ENCODE data around the gene SHANK1. TPM values are rescaled to one million over a fixed set of nuclear protein-coding genes. Genes with fewer than 3 reads are reported as not detected.

SHANK1 gene
- total and polyA plus RNA-seq, 4 donors, result 0.06 to 0.28 (median 0.17) TPM; not detected in 1

DNA sequence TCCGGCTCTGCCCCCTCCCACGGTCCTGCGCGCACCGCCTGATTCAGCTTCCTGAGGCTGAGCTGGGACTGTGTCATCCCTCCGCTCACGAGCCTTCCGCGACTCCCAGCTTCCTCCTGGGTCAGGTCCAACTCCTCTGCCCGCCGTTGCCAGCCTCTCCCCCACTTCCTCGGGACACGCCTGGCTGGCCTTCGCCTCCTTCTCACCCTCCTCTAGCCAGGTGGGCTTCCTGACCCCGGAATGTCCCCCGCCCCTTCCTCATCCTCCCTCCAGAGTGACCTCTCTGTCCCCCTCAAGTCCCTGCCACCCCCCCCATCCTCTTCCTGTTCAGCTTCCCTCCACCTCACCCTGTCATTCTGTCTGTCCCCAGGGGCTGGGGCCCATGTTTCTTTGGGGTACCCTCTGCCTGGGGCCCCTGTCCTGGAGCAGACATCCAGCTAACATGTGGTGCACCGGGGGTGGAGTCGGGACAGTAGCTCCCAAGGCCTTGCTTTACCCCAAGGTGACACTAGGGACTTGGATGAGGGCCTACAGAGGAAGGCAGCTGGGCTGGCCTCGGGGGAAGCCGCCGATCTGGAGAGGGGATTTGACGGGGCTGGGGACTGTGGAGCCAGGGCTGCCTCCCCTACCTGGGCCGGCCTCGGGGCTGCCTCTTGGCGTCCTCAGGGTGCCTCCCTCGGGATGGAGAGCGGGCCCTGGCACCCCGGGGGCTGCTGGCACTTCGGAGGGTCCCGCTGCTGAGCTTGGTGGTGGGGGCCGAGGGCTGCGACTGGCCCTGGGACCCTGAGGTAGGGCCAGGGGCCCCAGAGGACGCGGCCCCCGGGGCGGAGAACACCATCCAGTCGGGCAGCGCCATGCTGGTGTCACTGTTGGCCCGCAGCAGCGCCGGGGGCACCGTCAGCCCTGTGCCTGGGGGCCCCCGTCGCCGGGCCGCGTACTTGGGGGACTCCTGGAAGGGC lies 16.5 kb downstream of the SHANK1 start:
- DNase-seq (ENCODE audit: low spot score), result no peak
- H3K9me3 ChIP-seq (ENCODE audit: control insufficient read depth in 4 of 4, low read length in 3 of 4), result no peaks in the 10 kb centered on the region
- H3K4me3 ChIP-seq (ENCODE audit: low read depth in 1 of 3, low read length in 3 of 3), result no peak overlapping the region
- 62% methylated on average over 47 of the region's 47 CpGs for WGBS
- no peak overlapping the region for H3K27ac ChIP-seq (ENCODE audit: low read depth in 1 of 2, low read length in 2 of 2)
- TF ChIP-seq RAD21 (IDR thresholded peaks at IDR 0.05) (no peak), FOXA2 (IDR thresholded peaks at IDR 0.05) (no peak), GABPA (IDR thresholded peaks at IDR 0.05 in 1 of 2, conservative IDR thresholded peaks at IDR 0.05 in 1 of 2) (no peak), SP1 (IDR thresholded peaks at IDR 0.05) (no peak), RXRA (IDR thresholded peaks at IDR 0.05) (no peak), HNF4G (IDR thresholded peaks at IDR 0.05) (no peak), TAF1 (conservative IDR thresholded peaks at IDR 0.05) (no peak), ATF3 (IDR thresholded peaks at IDR 0.05) (no peak), REST (IDR thresholded peaks at IDR 0.05) (no peak), EGR1 (IDR thresholded peaks at IDR 0.05; ENCODE audit: low read depth in 2 of 2) (no peak), MAX (IDR thresholded peaks at IDR 0.05) (no peak), ZBTB33 (IDR thresholded peaks at IDR 0.05) (no peak), JUND (IDR thresholded peaks at IDR 0.05) (no peak), FOXA1 (IDR thresholded peaks at IDR 0.05) (no peak)
- TF ChIP-seq, protein P1, sequence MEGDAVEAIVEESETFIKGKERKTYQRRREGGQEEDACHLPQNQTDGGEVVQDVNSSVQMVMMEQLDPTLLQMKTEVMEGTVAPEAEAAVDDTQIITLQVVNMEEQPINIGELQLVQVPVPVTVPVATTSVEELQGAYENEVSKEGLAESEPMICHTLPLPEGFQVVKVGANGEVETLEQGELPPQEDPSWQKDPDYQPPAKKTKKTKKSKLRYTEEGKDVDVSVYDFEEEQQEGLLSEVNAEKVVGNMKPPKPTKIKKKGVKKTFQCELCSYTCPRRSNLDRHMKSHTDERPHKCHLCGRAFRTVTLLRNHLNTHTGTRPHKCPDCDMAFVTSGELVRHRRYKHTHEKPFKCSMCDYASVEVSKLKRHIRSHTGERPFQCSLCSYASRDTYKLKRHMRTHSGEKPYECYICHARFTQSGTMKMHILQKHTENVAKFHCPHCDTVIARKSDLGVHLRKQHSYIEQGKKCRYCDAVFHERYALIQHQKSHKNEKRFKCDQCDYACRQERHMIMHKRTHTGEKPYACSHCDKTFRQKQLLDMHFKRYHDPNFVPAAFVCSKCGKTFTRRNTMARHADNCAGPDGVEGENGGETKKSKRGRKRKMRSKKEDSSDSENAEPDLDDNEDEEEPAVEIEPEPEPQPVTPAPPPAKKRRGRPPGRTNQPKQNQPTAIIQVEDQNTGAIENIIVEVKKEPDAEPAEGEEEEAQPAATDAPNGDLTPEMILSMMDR (IDR thresholded peaks at IDR 0.05; ENCODE audit: low read depth, low read length, missing input control), result no peak
- H3K9ac ChIP-seq (ENCODE audit: low read depth in 1 of 2, low read length in 2 of 2), result no peak overlapping the region
- H3K36me3 ChIP-seq (ENCODE audit: control insufficient read depth in 4 of 4, insufficient read depth in 3 of 4, low read depth in 1 of 4, low read length in 3 of 4), result no peaks in the 10 kb centered on the region
- peaks cover 0 to 5% (median 1%) of the 10 kb centered on the region in 4 donors for H3K27me3 ChIP-seq (ENCODE audit: control insufficient read depth in 4 of 4, insufficient read depth in 4 of 4, low read length in 3 of 4)
- no peaks in the 10 kb centered on the region for H3K4me1 ChIP-seq (ENCODE audit: control insufficient read depth in 4 of 4, insufficient read depth in 4 of 4, low read length in 3 of 4)

All from liver (tissue), 9 donors.